AG09319 (cell line): ENCODE measurements around the gene FAM170A.

Source experiments
- DNase-seq: peaks from one replicate; pipeline ENCODE4 v3.0.0-alpha.2; 2010; ENCODE audit warnings: low read depth; ENCODE audit errors: extremely low read depth
- TF ChIP-seq, protein P1 (sequence below): IDR thresholded peaks from 2 replicates; pipeline ENCODE4 v1.5.1; 2011; ENCODE audit warnings: low read depth, mild to moderate bottlenecking, inconsistent platforms, low read length, moderate library complexity

FAM170A gene

DNA sequence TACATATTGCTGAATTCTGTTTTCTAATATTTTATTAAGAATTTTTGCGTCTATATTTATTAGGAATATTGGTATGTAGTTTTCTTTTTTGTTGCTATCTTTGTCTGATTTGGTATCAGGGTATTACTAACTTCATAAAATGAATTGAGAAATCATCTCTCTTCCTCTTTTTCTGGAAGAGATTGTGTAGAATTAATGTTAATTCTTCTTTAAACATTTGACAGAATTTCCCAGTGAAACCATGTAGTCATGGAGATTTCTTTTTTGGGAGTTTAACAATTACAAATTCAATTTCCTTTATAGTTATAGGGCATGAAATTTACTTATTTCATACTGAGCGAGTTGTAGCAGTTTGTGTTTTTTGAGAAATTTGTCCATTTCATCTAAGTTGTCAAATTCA lies 3.3 kb upstream of the FAM170A start:
- TF ChIP-seq, protein P1, sequence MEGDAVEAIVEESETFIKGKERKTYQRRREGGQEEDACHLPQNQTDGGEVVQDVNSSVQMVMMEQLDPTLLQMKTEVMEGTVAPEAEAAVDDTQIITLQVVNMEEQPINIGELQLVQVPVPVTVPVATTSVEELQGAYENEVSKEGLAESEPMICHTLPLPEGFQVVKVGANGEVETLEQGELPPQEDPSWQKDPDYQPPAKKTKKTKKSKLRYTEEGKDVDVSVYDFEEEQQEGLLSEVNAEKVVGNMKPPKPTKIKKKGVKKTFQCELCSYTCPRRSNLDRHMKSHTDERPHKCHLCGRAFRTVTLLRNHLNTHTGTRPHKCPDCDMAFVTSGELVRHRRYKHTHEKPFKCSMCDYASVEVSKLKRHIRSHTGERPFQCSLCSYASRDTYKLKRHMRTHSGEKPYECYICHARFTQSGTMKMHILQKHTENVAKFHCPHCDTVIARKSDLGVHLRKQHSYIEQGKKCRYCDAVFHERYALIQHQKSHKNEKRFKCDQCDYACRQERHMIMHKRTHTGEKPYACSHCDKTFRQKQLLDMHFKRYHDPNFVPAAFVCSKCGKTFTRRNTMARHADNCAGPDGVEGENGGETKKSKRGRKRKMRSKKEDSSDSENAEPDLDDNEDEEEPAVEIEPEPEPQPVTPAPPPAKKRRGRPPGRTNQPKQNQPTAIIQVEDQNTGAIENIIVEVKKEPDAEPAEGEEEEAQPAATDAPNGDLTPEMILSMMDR: no peak
- no peak for DNase-seq

DNA sequence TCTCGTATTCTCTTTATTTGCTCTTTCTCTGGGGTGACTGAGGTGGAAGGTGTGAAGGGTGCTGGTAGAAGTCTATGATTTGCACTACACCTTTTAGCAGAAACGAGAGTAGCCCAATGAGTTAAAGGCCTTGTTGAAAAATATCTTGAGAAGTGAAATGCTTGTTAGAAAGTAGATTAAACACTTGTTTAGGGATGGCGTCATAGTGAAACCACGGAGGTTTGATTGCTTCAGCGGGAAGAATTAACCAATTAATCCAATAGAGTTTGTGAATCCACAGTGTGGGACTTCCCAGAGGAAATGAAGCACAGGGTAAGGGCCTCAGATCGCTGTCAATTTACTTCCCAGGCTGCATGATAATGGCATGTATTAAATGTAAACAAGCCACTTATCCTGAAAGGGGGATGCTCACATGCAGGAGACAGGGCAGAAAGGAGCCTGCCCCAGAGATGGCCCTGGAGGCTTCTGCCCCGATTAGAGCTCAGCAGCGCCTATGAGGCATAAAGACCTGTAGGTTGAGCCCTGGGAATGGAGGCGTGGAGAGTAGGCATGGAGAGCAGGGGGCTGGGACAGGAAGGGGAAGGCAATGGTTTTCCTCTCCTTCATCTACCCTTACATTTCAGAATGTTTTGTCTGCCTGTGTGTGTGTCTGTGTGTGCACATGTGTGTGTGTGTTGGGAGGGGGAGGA lies 1.5 kb downstream of the FAM170A start:
- DNase-seq: no peak
- TF ChIP-seq, protein P1: no peak

DNA sequence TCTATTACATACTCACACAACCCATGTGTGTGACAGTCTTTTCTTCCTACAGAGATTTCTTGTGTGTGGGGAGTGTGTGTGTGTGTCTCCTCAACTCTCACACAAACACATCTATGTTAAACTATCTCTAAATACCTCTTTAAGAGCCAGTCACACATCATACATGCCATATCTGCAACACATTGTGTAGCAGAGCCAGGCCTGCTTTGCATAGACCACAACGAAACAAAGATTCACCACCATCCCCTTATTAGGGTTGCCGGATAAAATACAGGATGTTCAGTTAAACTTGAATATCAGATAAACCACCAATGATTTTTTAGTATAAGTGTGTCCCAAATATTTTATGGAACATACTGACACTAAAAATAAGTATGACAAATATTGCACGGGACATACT lies 2.3 kb downstream of the FAM170A start:
- no peak for DNase-seq
- TF ChIP-seq, protein P1: no peak

DNA sequence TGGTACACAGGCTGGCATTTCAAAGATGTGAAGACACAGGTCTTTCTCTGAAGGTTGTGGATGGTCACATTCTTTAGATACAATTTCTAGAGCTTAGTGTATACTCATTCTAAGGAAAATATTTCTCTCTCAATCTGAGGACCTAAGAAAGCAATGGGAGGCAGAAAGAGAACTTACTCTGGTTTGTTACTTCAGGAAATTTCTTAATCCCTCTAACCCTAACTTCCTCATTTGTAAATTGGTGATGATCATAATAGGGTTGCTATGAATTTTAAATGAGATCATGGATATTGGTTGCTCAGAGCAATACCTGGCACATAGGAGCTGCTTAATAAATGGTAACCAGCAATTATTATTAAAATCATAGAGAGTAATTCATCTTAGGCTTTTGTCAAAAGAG lies 22.1 kb downstream of the FAM170A start:
- TF ChIP-seq, protein P1: no peak
- DNase-seq: no peak

DNA sequence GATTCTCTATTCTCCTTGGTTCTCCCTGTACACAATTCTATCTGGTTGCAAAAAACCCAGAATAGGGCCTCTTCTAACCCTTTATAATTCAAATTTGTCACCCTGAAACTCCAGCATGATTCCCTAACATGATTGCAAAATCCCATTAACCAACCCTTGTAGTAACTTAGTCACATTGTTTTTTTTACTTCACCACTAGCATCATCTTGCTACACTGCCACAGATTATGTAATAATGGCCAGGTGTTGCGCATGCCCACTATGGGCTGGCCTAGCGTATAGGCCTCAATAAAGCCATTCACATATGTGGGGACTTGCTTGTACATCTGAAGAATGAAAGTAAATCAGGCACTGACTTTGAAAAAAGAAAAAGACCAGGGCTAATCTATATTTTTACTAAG lies 25.7 kb downstream of the FAM170A start:
- DNase-seq: no peak
- TF ChIP-seq, protein P1: no peak

DNA sequence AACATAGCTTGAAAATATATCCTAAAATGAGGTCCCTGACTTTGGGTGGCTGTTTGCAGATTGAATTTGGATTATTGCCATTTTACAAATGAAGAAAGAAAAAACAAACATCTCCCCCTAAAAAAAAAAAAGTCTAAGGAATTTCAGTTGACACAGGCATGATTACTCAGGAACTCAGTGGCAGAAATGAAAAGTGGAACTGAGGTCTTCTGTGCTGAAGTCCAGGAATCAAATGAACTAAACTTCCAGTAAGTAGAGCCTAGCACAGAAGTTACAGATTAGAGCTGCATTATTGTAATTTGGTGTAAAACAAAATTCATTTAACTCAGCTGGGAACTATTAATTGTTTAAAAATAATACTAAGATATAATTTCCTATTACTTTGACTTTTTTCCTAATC lies 26.7 kb downstream of the FAM170A start:
- no peak for DNase-seq
- TF ChIP-seq, protein P1: no peak

DNA sequence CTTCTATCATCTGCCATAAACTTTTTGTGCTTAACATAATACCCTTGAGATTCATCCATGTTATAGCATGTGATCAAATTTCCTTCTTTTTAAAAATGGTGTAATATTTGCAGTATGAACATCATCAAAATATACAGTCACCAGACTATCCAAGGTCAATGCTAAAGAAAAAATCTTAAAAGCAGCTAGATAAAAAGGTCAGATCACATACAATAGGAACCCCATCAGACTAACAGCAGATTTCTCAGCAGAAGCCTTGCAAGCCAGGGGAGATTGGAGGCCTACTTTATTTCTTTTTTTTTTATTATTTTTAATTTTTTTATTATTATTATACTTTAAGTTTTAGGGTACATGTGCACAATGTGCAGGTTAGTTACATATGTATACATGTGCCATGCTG lies 37.2 kb downstream of the FAM170A start:
- TF ChIP-seq, protein P1: no peak
- DNase-seq: no peak
